OCI-LY7 (cell line): ENCODE data around the gene EHF. TPM values are rescaled to one million over a fixed set of nuclear protein-coding genes. Genes with fewer than 3 reads are reported as not detected.

ENCODE experiments used
- BruUV-seq: library from RNA; stranded (reverse); fragments of 400-500 nt; replicated peaks from 2 replicates; lab custom pipeline; 2021; lab: Mats Ljungman, UMichigan
- CTCF ChIA-PET: fragments of 300-600 bp; sonication (Branson Sonifier 250); formaldehyde crosslinking; loops from one replicate; lab custom pipeline; 2022; ENCODE audit warnings: antibody characterized with exemption; ENCODE audit not compliant: unreplicated experiment; lab: Charles Lee
- POLR2A ChIA-PET: fragments of 300-600 bp; sonication (Branson Sonifier 250); formaldehyde crosslinking; loops from one replicate; lab custom pipeline; 2022; ENCODE audit warnings: antibody characterized with exemption; lab: Charles Lee
- DNase-seq: peaks from one replicate; pipeline ENCODE4 v3.0.0-alpha.2; 2015; ENCODE audit warnings: low spot score
- H2AFZ ChIP-seq: fragments of 200-600 bp; sonication (generic), shearing (Covaris generic); 2 replicates; pipeline ENCODE4 v1.6.1; 2014; ENCODE audit warnings: mild to moderate bottlenecking, antibody characterized with exemption, low read length, moderate library complexity
- H3K27ac ChIP-seq: fragments of 200-600 bp; sonication (generic); 2 replicates; pipeline ENCODE4 v1.5.1; 2014; ENCODE audit warnings: mixed run types, low read depth, mild to moderate bottlenecking, moderate library complexity, low read length, inconsistent platforms; ENCODE audit not compliant: poor library complexity, severe bottlenecking
- H3K36me3 ChIP-seq: fragments of 200-600 bp; sonication (generic); 2 replicates; pipeline ENCODE4 v1.6.1; 2014; ENCODE audit warnings: mild to moderate bottlenecking, antibody characterized with exemption, low read length, moderate library complexity, mixed read lengths; ENCODE audit not compliant: insufficient read depth
- H3K4me1 ChIP-seq: fragments of 200-600 bp; sonication (generic); 2 replicates; pipeline ENCODE4 v1.5.1; 2014; ENCODE audit warnings: mild to moderate bottlenecking, low read length; ENCODE audit not compliant: insufficient read depth, poor library complexity, severe bottlenecking
- H3K4me2 ChIP-seq: fragments of 200-600 bp; sonication (generic); 2 replicates; pipeline ENCODE4 v1.6.1; 2014; ENCODE audit warnings: mild to moderate bottlenecking, low read length
- H3K4me3 ChIP-seq: fragments of 200-600 bp; sonication (generic); 2 replicates; pipeline ENCODE4 v1.5.1; 2014; ENCODE audit warnings: mild to moderate bottlenecking, low read depth, low read length; ENCODE audit not compliant: poor library complexity, severe bottlenecking
- H3K79me2 ChIP-seq: fragments of 200-600 bp; sonication (generic); 2 replicates; pipeline ENCODE4 v1.6.1; 2016; ENCODE audit warnings: low read depth, mild to moderate bottlenecking, low read length, moderate library complexity, mixed read lengths; ENCODE audit not compliant: insufficient read depth
- H3K9me2 ChIP-seq: fragments of 200-600 bp; sonication (generic); 2 replicates; pipeline ENCODE4 v1.6.1; 2016; ENCODE audit warnings: mild to moderate bottlenecking, low read length, mixed read lengths; ENCODE audit not compliant: insufficient read depth
- H3K9me3 ChIP-seq: fragments of 200-600 bp; sonication (generic); 2 replicates; pipeline ENCODE4 v1.6.1; 2014; ENCODE audit warnings: mild to moderate bottlenecking, mixed run types, low read length, mixed read lengths
- H4K20me1 ChIP-seq: fragments of 200-600 bp; sonication (generic); 2 replicates; pipeline ENCODE4 v1.6.1; 2014; ENCODE audit warnings: mild to moderate bottlenecking, antibody characterized with exemption, low read length, moderate library complexity, mixed read lengths; ENCODE audit not compliant: insufficient read depth
- CTCF ChIP-seq: fragments of 200-600 bp; sonication (generic); conservative IDR thresholded peaks from 2 replicates; pipeline ENCODE4 v1.5.1; 2014; ENCODE audit warnings: mild to moderate bottlenecking, antibody characterized with exemption, low read length, moderate library complexity, mixed read lengths
- EZH2phosphoT487 ChIP-seq: fragments of 200-600 bp; sonication (generic); IDR thresholded peaks from 2 replicates; pipeline ENCODE4 v1.6.1; 2018; ENCODE audit warnings: low read depth, borderline replicate concordance, mild to moderate bottlenecking, mixed run types, antibody characterized with exemption, low read length, moderate library complexity, mixed read lengths
- intact Hi-C: fragments of 100-400 bp; cut with micrococcal nuclease; formaldehyde crosslinking; loops from one replicate; pipeline ENCODE4 v1.10.0; 2022; ENCODE audit not compliant: unreplicated experiment
- total RNA-seq, 2 experiments: library from RNA; depleted of rRNA in 1 of 2; stranded (reverse); fragments of >200 nt in 1 of 2; shearing (Covaris generic) in 1 of 2; gene quantifications; 2 replicates each; pipeline ENCODE4 v1.2.3, GENCODE V29; 2014 to 2022

The EHF gene
- total RNA-seq, 2 experiments from 2014 or later: not detected

GRCh38 chr11:34585735-34586487 lies 35.0 kb upstream of the EHF start:
- Histone ChIP-seq H3K79me2 (no peaks in the 10 kb centered on the region), H3K9me2 (no peaks in the 10 kb centered on the region), H2AFZ (no peak overlapping the region), H3K4me2 (peak overlapping the region; percentile 44), H3K4me1 (peaks cover 7% of the 10 kb centered on the region), H3K9me3 (no peaks in the 10 kb centered on the region), H3K4me3 (no peak overlapping the region), H3K36me3 (no peaks in the 10 kb centered on the region), H4K20me1 (no peaks in the 10 kb centered on the region), H3K27ac (no peak overlapping the region)
- ChIA-PET CTCF (interaction anchor here (1.0 kb wide), 1 partner anchor 258 kb away, joined by 3 read pairs; no protein-coding TSS in a partner anchor), POLR2A (interaction anchor here (0.6 kb wide), 2 partner anchors 56 to 355 kb away, joined by 3 read pairs; no protein-coding TSS in a partner anchor)
- TF ChIP-seq CTCF (peak; percentile 84), EZH2phosphoT487 (no peak)
- DNase-seq: peak; percentile 33
- no TSS peak for BruUV-seq
- intact Hi-C loops: loop anchor here (1.0 to 10.0 kb wide), 4 partner anchors 249 to 826 kb away; no protein-coding TSS in a partner anchor

- TF ChIP-seq EZH2phosphoT487 (no peak), CTCF (peak; percentile 50)
These were observed 34.2 kb upstream of the EHF start for GRCh38 chr11:34586488-34587281.

More at GRCh38 chr11:34586488-34587281, 34.2 kb upstream of the EHF start:
- no peak for DNase-seq
- Histone ChIP-seq H4K20me1 (no peaks in the 10 kb centered on the region), H3K9me3 (no peaks in the 10 kb centered on the region), H3K4me3 (no peak overlapping the region), H3K4me2 (no peak overlapping the region), H3K79me2 (no peaks in the 10 kb centered on the region), H3K4me1 (peaks cover 7% of the 10 kb centered on the region), H3K27ac (no peak overlapping the region), H3K36me3 (no peaks in the 10 kb centered on the region), H3K9me2 (no peaks in the 10 kb centered on the region), H2AFZ (no peak overlapping the region)
- ChIA-PET POLR2A (interaction anchor here (0.6 kb wide), 2 partner anchors 49 to 356 kb away, joined by 3 to 4 read pairs; no protein-coding TSS in a partner anchor), CTCF (no interaction called here)
- intact Hi-C loops: loop anchor here (1.0 to 10.0 kb wide), 4 partner anchors 248 to 826 kb away; no protein-coding TSS in a partner anchor
- BruUV-seq: no TSS peak
